ENCODE data around the gene GRAMD1B.

- TF ChIP-seq CTCF (IDR thresholded peaks at IDR 0.05) (no peak), POLR2A (IDR thresholded peaks at IDR 0.05) (no peak)
Measured at GRCh38 chr11:123418351-123419114, 11.5 kb upstream of the GRAMD1B start.
